ENCODE data around the gene NCK2. TPM values are rescaled to one million over a fixed set of nuclear protein-coding genes. Genes with fewer than 3 reads are reported as not detected.
A peak's percentile ranks its signal among the peaks of the same experiment; 100 is the strongest.

Gene NCK2
- total and polyA plus RNA-seq, 7 experiments from 2014 or later = 30.8 to 134 (median 105) TPM

- H3K27me3 ChIP-seq (ENCODE audit: control insufficient read depth in 2 of 2, insufficient read depth in 2 of 2, low read length in 2 of 2) = no peaks in the 10 kb centered on the region
- peaks cover 0 to 9% (median 0%) of the 10 kb centered on the region in 3 experiments for H3K9me3 ChIP-seq (ENCODE audit: control insufficient read depth in 2 of 3, low read length in 3 of 3)
- ATAC-seq = no peak
- no peak overlapping the region for H3K4me3 ChIP-seq (ENCODE audit: low read length)
- Mint-ChIP-seq H3K4me1 (peaks cover 0 to 15% (median 2%) of the 10 kb centered on the region in 7 donors), H3K27me3 (peaks cover 0 to 6% (median 0%) of the 10 kb centered on the region in 5 donors), H3K4me3 (no peak overlapping the region), H3K27ac (no peak overlapping the region), H3K36me3 (peaks cover 0 to 13% (median 5%) of the 10 kb centered on the region in 5 donors), H3K9me3 (peaks cover 0 to 11% (median 6%) of the 10 kb centered on the region in 11 donors)
- no peak overlapping the region for H3K27ac ChIP-seq (ENCODE audit: low read depth, low read length)
- POLR2A ChIA-PET = interaction anchor here (0.6 kb wide), 2 partner anchors 31 to 56 kb away, joined by 3 read pairs; no protein-coding TSS in a partner anchor
- H3K36me3 ChIP-seq (ENCODE audit: control insufficient read depth in 2 of 3, insufficient read depth in 3 of 3, low read length in 3 of 3) = no peaks in the 10 kb centered on the region
- CTCF ChIA-PET = interaction anchor here (0.5 kb wide), 1 partner anchor 655 kb away, joined by 3 read pairs; no protein-coding TSS in a partner anchor
- DNase-seq = no peak
- no peaks in the 10 kb centered on the region for H3K4me1 ChIP-seq (ENCODE audit: control insufficient read depth in 2 of 2, insufficient read depth in 2 of 2, low read length in 2 of 2)
- intact Hi-C loops (cut with micrococcal nuclease) = no loop called here
Observed at GRCh38 chr2:105723431-105723830, 21.3 kb upstream of the NCK2 start.

GRCh38 chr2:105725388-105725787 is 19.3 kb upstream of the NCK2 start:
- peaks cover 0 to 2% (median 0%) of the 10 kb centered on the region in 5 donors for H3K27me3 Mint-ChIP-seq
- no peaks in the 10 kb centered on the region for H3K4me1 ChIP-seq (ENCODE audit: control insufficient read depth in 2 of 2, insufficient read depth in 2 of 2, low read length in 2 of 2)
- H3K27ac Mint-ChIP-seq = no peak overlapping the region

DNA sequence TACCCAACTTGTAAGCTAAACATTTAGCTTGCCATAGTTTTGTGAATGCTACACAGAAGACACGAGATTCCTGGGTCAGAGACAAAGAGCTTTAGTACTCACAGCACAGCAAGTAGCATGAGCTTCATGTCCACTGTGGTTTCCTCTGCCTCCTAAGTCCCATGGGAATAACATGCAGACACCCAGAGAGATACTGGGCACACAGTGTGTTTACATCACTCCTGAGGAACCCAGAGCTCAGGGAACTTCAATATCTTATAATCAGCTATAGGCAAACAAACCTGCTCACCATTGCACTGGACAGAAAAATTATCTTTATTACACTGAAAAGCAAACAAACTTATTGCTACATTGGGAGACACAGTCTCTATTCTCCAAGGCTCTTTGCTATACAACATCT is 14.5 kb upstream of the NCK2 start:
- DNase-seq = no peak
- intact Hi-C loops (cut with micrococcal nuclease) = no loop called here
- Histone ChIP-seq H3K4me1 (ENCODE audit: control insufficient read depth in 2 of 2, insufficient read depth in 2 of 2, low read length in 2 of 2) (peaks cover 0 to 4% of the 10 kb centered on the region in 2 donors), H3K4me3 (ENCODE audit: low read length) (no peak overlapping the region), H3K27me3 (ENCODE audit: control insufficient read depth in 2 of 2, insufficient read depth in 2 of 2, low read length in 2 of 2) (no peaks in the 10 kb centered on the region), H3K36me3 (ENCODE audit: control insufficient read depth in 2 of 3, insufficient read depth in 3 of 3, low read length in 3 of 3) (no peaks in the 10 kb centered on the region), H3K27ac (ENCODE audit: low read depth, low read length) (no peak overlapping the region), H3K9me3 (ENCODE audit: control insufficient read depth in 2 of 3, low read length in 3 of 3) (peaks cover 0 to 9% (median 0%) of the 10 kb centered on the region in 3 experiments)
- no peak overlapping the region for H3K4me3 Mint-ChIP-seq
- H3K4me1 Mint-ChIP-seq = peaks cover 17 to 31% (median 25%) of the 10 kb centered on the region in 7 donors
- H3K27ac Mint-ChIP-seq = no peak overlapping the region
- H3K9me3 Mint-ChIP-seq = peaks cover 0 to 21% (median 7%) of the 10 kb centered on the region in 11 donors
- ATAC-seq = no peak
- H3K36me3 Mint-ChIP-seq = peaks cover 0 to 10% (median 5%) of the 10 kb centered on the region in 5 donors
- CTCF ChIA-PET = interaction anchor here (0.8 kb wide), 1 partner anchor 9 kb away, joined by 3 read pairs; no protein-coding TSS in a partner anchor
- POLR2A ChIA-PET = no interaction called here
- peaks cover 0 to 2% (median 0%) of the 10 kb centered on the region in 5 donors for H3K27me3 Mint-ChIP-seq

More at GRCh38 chr2:105725388-105725787, 19.3 kb upstream of the NCK2 start:
- H3K27ac ChIP-seq (ENCODE audit: low read depth, low read length) = no peak overlapping the region
- no peak overlapping the region for H3K4me3 ChIP-seq (ENCODE audit: low read length)
- Mint-ChIP-seq H3K36me3 (peaks cover 0 to 13% (median 5%) of the 10 kb centered on the region in 5 donors), H3K4me1 (peaks cover 0 to 15% (median 0%) of the 10 kb centered on the region in 7 donors), H3K4me3 (no peak overlapping the region), H3K9me3 (peaks cover 0 to 16% (median 7%) of the 10 kb centered on the region in 11 donors)
- ChIA-PET CTCF (interaction anchor here (0.7 kb wide), 1 partner anchor 373 kb away, joined by 3 read pairs; no protein-coding TSS in a partner anchor), POLR2A (no interaction called here)
- DNase-seq (no peak), ATAC-seq (no peak)
- intact Hi-C loops (cut with micrococcal nuclease) = no loop called here
- H3K27me3 ChIP-seq (ENCODE audit: control insufficient read depth in 2 of 2, insufficient read depth in 2 of 2, low read length in 2 of 2) = no peaks in the 10 kb centered on the region
- H3K9me3 ChIP-seq (ENCODE audit: control insufficient read depth in 2 of 3, low read length in 3 of 3) = peaks cover 0 to 9% (median 0%) of the 10 kb centered on the region in 3 experiments
- H3K36me3 ChIP-seq (ENCODE audit: control insufficient read depth in 2 of 3, insufficient read depth in 3 of 3, low read length in 3 of 3) = no peaks in the 10 kb centered on the region

DNA sequence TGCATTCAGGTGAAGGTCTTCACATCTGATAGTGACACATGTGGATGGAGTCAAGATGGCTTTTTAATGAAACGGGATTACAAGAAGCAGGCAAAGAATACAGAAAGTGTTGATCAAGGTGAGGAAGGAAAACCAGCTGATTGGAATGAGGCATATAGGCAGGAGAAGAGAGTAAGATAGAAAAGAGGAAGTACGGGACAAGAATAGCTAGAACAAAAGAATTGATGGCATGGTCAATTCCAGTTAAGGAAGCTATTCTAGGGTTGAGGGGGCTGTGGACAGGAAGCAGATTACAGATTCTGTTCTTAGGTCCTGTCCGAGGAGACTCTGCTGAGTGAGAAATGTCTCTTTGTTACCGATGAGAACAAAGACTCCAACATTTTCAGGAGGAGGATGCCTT is 13.2 kb upstream of the NCK2 start:
- Histone ChIP-seq H3K27ac (ENCODE audit: low read depth, low read length) (no peak overlapping the region), H3K4me3 (ENCODE audit: low read length) (no peak overlapping the region), H3K36me3 (ENCODE audit: control insufficient read depth in 2 of 3, insufficient read depth in 3 of 3, low read length in 3 of 3) (no peaks in the 10 kb centered on the region), H3K9me3 (ENCODE audit: control insufficient read depth in 2 of 3, low read length in 3 of 3) (peaks cover 0 to 9% (median 0%) of the 10 kb centered on the region in 3 experiments), H3K27me3 (ENCODE audit: control insufficient read depth in 2 of 2, insufficient read depth in 2 of 2, low read length in 2 of 2) (no peaks in the 10 kb centered on the region), H3K4me1 (ENCODE audit: control insufficient read depth in 2 of 2, insufficient read depth in 2 of 2, low read length in 2 of 2) (peaks cover 0 to 4% of the 10 kb centered on the region in 2 donors)
- H3K9me3 Mint-ChIP-seq = peaks cover 0 to 21% (median 7%) of the 10 kb centered on the region in 11 donors
- H3K27ac Mint-ChIP-seq = peak overlapping the region in 2 of 9 donors; percentile 1 to 17
- no peak overlapping the region for H3K4me3 Mint-ChIP-seq
- intact Hi-C loops (cut with micrococcal nuclease) = no loop called here
- DNase-seq = no peak
- ATAC-seq = no peak
- peaks cover 0 to 2% (median 0%) of the 10 kb centered on the region in 5 donors for H3K27me3 Mint-ChIP-seq
- ChIA-PET CTCF (no interaction called here), POLR2A (interaction anchor here (1.2 kb wide), 1 partner anchor 15 kb away, joined by 4 read pairs; no protein-coding TSS in a partner anchor)
- peaks cover 17 to 35% (median 34%) of the 10 kb centered on the region in 7 donors for H3K4me1 Mint-ChIP-seq
- peaks cover 0 to 11% (median 5%) of the 10 kb centered on the region in 5 donors for H3K36me3 Mint-ChIP-seq

DNA sequence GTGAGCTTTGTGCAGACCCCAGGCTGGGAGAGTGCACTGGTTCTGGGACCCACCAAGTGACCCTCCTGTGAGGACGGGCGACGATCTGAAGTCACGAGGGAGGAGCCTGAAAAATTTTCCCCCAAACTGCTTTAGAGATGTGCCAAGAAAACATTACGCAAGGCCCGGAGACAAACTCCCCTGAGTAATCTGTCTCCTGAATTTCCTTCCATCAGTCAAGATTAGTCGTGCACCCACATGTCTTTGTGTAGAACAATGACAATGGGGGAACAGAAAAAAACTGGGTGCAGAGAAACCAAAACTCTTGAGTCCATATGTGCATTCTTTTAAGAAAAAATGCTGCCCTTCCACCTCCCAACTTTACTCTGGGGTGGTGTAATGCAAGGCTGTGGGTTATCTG is 12.6 kb upstream of the NCK2 start:
- Mint-ChIP-seq H3K4me1 (peaks cover 16 to 35% (median 34%) of the 10 kb centered on the region in 7 donors), H3K4me3 (no peak overlapping the region), H3K27ac (no peak overlapping the region), H3K36me3 (peaks cover 0 to 7% (median 0%) of the 10 kb centered on the region in 5 donors), H3K9me3 (peaks cover 0 to 15% (median 2%) of the 10 kb centered on the region in 11 donors), H3K27me3 (peaks cover 0 to 2% (median 0%) of the 10 kb centered on the region in 5 donors)
- H3K4me3 ChIP-seq (ENCODE audit: low read length) = no peak overlapping the region
- ChIA-PET CTCF (no interaction called here), POLR2A (no interaction called here)
- DNase-seq (no peak), ATAC-seq (no peak)
- intact Hi-C loops (cut with micrococcal nuclease) = no loop called here
- H3K4me1 ChIP-seq (ENCODE audit: control insufficient read depth in 2 of 2, insufficient read depth in 2 of 2, low read length in 2 of 2) = peaks cover 0 to 4% of the 10 kb centered on the region in 2 donors
- H3K27ac ChIP-seq (ENCODE audit: low read depth, low read length) = no peak overlapping the region
- H3K27me3 ChIP-seq (ENCODE audit: control insufficient read depth in 2 of 2, insufficient read depth in 2 of 2, low read length in 2 of 2) = no peaks in the 10 kb centered on the region
- H3K36me3 ChIP-seq (ENCODE audit: control insufficient read depth in 2 of 3, insufficient read depth in 3 of 3, low read length in 3 of 3) = no peaks in the 10 kb centered on the region
- peaks cover 0 to 5% (median 0%) of the 10 kb centered on the region in 3 experiments for H3K9me3 ChIP-seq (ENCODE audit: control insufficient read depth in 2 of 3, low read length in 3 of 3)

- Mint-ChIP-seq H3K36me3 (peaks cover 0 to 7% (median 0%) of the 10 kb centered on the region in 5 donors), H3K4me1 (peaks cover 18 to 42% (median 40%) of the 10 kb centered on the region in 7 donors), H3K27ac (peak overlapping the region in 3 of 9 donors; percentile 24 to 79 (median 28)), H3K4me3 (no peak overlapping the region), H3K9me3 (peaks cover 0 to 11% (median 0%) of the 10 kb centered on the region in 11 donors), H3K27me3 (peaks cover 0 to 2% (median 0%) of the 10 kb centered on the region in 5 donors)
- no peaks in the 10 kb centered on the region for H3K27me3 ChIP-seq (ENCODE audit: control insufficient read depth in 2 of 2, insufficient read depth in 2 of 2, low read length in 2 of 2)
- DNase-seq (no peak), ATAC-seq (no peak)
- H3K27ac ChIP-seq (ENCODE audit: low read depth, low read length) = no peak overlapping the region
- H3K4me3 ChIP-seq (ENCODE audit: low read length) = no peak overlapping the region
- ChIA-PET POLR2A (no interaction called here), CTCF (no interaction called here)
- intact Hi-C loops (cut with micrococcal nuclease) = no loop called here
- H3K36me3 ChIP-seq (ENCODE audit: control insufficient read depth in 2 of 3, insufficient read depth in 3 of 3, low read length in 3 of 3) = no peaks in the 10 kb centered on the region
- H3K4me1 ChIP-seq (ENCODE audit: control insufficient read depth in 2 of 2, insufficient read depth in 2 of 2, low read length in 2 of 2) = peaks cover 8 to 11% of the 10 kb centered on the region in 2 donors
- no peaks in the 10 kb centered on the region for H3K9me3 ChIP-seq (ENCODE audit: control insufficient read depth in 2 of 3, low read length in 3 of 3)
Observed at GRCh38 chr2:105732955-105733607, 11.6 kb upstream of the NCK2 start.
